H9 (cell line): ENCODE data around the gene SATB2. TPM values are rescaled to one million over a fixed set of nuclear protein-coding genes. Genes with fewer than 3 reads are reported as not detected.

Source experiments
- DNase-seq: peaks from one replicate; pipeline ENCODE4 v3.0.0-alpha.2; 2017
- H2AFZ ChIP-seq: one replicate; pipeline ENCODE4 v1.6.1; 2013; ENCODE audit warnings: mild to moderate bottlenecking, low read length, control low read depth, moderate library complexity
- H2AK5ac ChIP-seq: 2 replicates; pipeline ENCODE4 v1.6.1; 2013; ENCODE audit warnings: low read length, control low read depth, mixed read lengths; ENCODE audit not compliant: insufficient read length
- H2BK120ac ChIP-seq: one replicate; pipeline ENCODE4 v1.6.1; 2013; ENCODE audit warnings: low read depth, mild to moderate bottlenecking, low read length, control low read depth, inconsistent platforms; ENCODE audit not compliant: poor library complexity, severe bottlenecking
- H2BK12ac ChIP-seq: 2 replicates; pipeline ENCODE4 v1.6.1; 2013; ENCODE audit warnings: low read length, control low read depth, mixed read lengths, low read depth; ENCODE audit not compliant: insufficient read length
- H2BK15ac ChIP-seq: 2 replicates; pipeline ENCODE4 v1.6.1; 2013; ENCODE audit warnings: low read depth, low read length, control low read depth
- H2BK20ac ChIP-seq: one replicate; pipeline ENCODE4 v1.6.1; 2013; ENCODE audit warnings: low read depth, mild to moderate bottlenecking, low read length, control low read depth, inconsistent platforms; ENCODE audit not compliant: poor library complexity, severe bottlenecking
- H2BK5ac ChIP-seq: 2 replicates; pipeline ENCODE4 v1.6.1; 2013; ENCODE audit warnings: low read length, control low read depth, mixed read lengths; ENCODE audit not compliant: insufficient read length
- H3K14ac ChIP-seq: 2 replicates; pipeline ENCODE4 v1.6.1; 2013; ENCODE audit warnings: low read length, control low read depth; ENCODE audit not compliant: insufficient read depth
- H3K18ac ChIP-seq: 2 replicates; pipeline ENCODE4 v1.6.1; 2013; ENCODE audit warnings: low read depth, mild to moderate bottlenecking, mixed read lengths, low read length, control low read depth; ENCODE audit not compliant: insufficient read length
- H3K23ac ChIP-seq: 2 replicates; pipeline ENCODE4 v1.6.1; 2013; ENCODE audit warnings: low read length, control low read depth, mixed read lengths, low read depth; ENCODE audit not compliant: insufficient read length
- H3K23me2 ChIP-seq: 2 replicates; pipeline ENCODE4 v1.6.1; 2013; ENCODE audit warnings: low read depth, mild to moderate bottlenecking, mixed read lengths, low read length, control low read depth; ENCODE audit not compliant: insufficient read length, poor library complexity, severe bottlenecking
- H3K27ac ChIP-seq: 2 replicates; pipeline ENCODE4 v1.5.1; 2013; ENCODE audit warnings: low read length, control low read depth, mixed read lengths, low read depth; ENCODE audit not compliant: insufficient read length
- H3K27me3 ChIP-seq: 2 replicates; pipeline ENCODE4 v1.6.1; 2013; ENCODE audit warnings: low read length, control low read depth, inconsistent platforms; ENCODE audit not compliant: insufficient read depth
- H3K4ac ChIP-seq: 2 replicates; pipeline ENCODE4 v1.6.1; 2013; ENCODE audit warnings: low read depth, mild to moderate bottlenecking, control low read depth, inconsistent platforms, low read length, moderate library complexity
- H3K4me1 ChIP-seq: 2 replicates; pipeline ENCODE4 v1.6.1; 2013; ENCODE audit warnings: low read length, control low read depth, inconsistent platforms; ENCODE audit not compliant: insufficient read depth
- H3K4me2 ChIP-seq: 2 replicates; pipeline ENCODE4 v1.6.1; 2013; ENCODE audit warnings: low read length, control low read depth, mixed read lengths; ENCODE audit not compliant: insufficient read length, insufficient read depth
- H3K56ac ChIP-seq: 2 replicates; pipeline ENCODE4 v1.6.1; 2013; ENCODE audit warnings: low read depth, mild to moderate bottlenecking, mixed read lengths, low read length, control low read depth; ENCODE audit not compliant: insufficient read length
- H3K79me1 ChIP-seq: 2 replicates; pipeline ENCODE4 v1.6.1; 2013; ENCODE audit warnings: low read depth, mild to moderate bottlenecking, moderate library complexity, low read length, control low read depth, inconsistent platforms; ENCODE audit not compliant: insufficient read depth, poor library complexity, severe bottlenecking
- H3K79me2 ChIP-seq: 2 replicates; pipeline ENCODE4 v1.6.1; 2013; ENCODE audit warnings: low read length, control low read depth, inconsistent platforms; ENCODE audit not compliant: insufficient read depth
- H3K9ac ChIP-seq: 2 replicates; pipeline ENCODE4 v1.6.1; 2013; ENCODE audit warnings: low read length, control low read depth, mixed read lengths; ENCODE audit not compliant: insufficient read length; ENCODE audit errors: extremely low read depth
- H3K9me3 ChIP-seq: one replicate; pipeline ENCODE4 v1.6.1; 2013; ENCODE audit warnings: low read depth, low read length, inconsistent platforms; ENCODE audit not compliant: control insufficient read depth
- H3T11ph ChIP-seq: one replicate; pipeline ENCODE4 v1.6.1; 2013; ENCODE audit warnings: mild to moderate bottlenecking, low read length, control low read depth, inconsistent platforms
- H4K20me1 ChIP-seq: one replicate; pipeline ENCODE4 v1.6.1; 2013; ENCODE audit not compliant: control insufficient read depth, insufficient read length, insufficient read depth
- H4K5ac ChIP-seq: 2 replicates; pipeline ENCODE4 v1.6.1; 2013; ENCODE audit warnings: low read depth, mild to moderate bottlenecking, mixed read lengths, low read length, control low read depth; ENCODE audit not compliant: insufficient read length
- H4K8ac ChIP-seq: replicated peaks from 2 replicates; pipeline ENCODE4 v1.6.1; 2013; ENCODE audit warnings: low read length, control low read depth, mixed read lengths, low read depth; ENCODE audit not compliant: insufficient read length
- H4K91ac ChIP-seq: 2 replicates; pipeline ENCODE4 v1.6.1; 2013; ENCODE audit warnings: low read depth, mild to moderate bottlenecking, moderate library complexity, mixed read lengths, low read length, control low read depth; ENCODE audit not compliant: insufficient read length
- H3K27ac Mint-ChIP-seq, 3 experiments: 2 replicates in 2 of 3; 3 replicates in 1 of 3; pipeline ENCODE4 v1.8.0; 2020 to 2021; ENCODE audit warnings: mixed read lengths in 3 of 3, mild to moderate bottlenecking in 1 of 3, moderate library complexity in 1 of 3
- H3K27me3 Mint-ChIP-seq: 2 replicates; pipeline ENCODE4 v1.8.0; 2021; ENCODE audit warnings: low read depth, mild to moderate bottlenecking, moderate library complexity, mixed read lengths
- H3K36me3 Mint-ChIP-seq, 3 experiments: 2 replicates in 2 of 3; 3 replicates in 1 of 3; pipeline ENCODE4 v1.8.0; 2020 to 2021; ENCODE audit warnings: low read depth in 3 of 3, mixed read lengths in 3 of 3; ENCODE audit not compliant: insufficient read depth in 1 of 3
- H3K4me1 Mint-ChIP-seq, 2 experiments: 2 replicates each; pipeline ENCODE4 v1.8.0; 2020; ENCODE audit warnings: mixed read lengths in 2 of 2
- H3K4me3 Mint-ChIP-seq, 2 experiments: 2 replicates in 1 of 2; 3 replicates in 1 of 2; pipeline ENCODE4 v1.8.0; 2020 to 2021; ENCODE audit warnings: mild to moderate bottlenecking in 2 of 2, mixed read lengths in 2 of 2, moderate library complexity in 1 of 2
- H3K9me3 Mint-ChIP-seq, 2 experiments: 2 replicates in 1 of 2; 3 replicates in 1 of 2; pipeline ENCODE4 v1.8.0; 2020; ENCODE audit warnings: mild to moderate bottlenecking in 2 of 2, mixed read lengths in 2 of 2, moderate library complexity in 1 of 2
- CTCF ChIP-seq: fragments of 200-600 bp; sonication (generic); conservative IDR thresholded peaks from 3 replicates; pipeline ENCODE4 v1.8.0; 2021; ENCODE audit warnings: antibody characterized with exemption, mild to moderate bottlenecking
- WGBS: extraction: QIAGEN DNeasy Blood & Tissue Kit; methylation state at CpG from one replicate; pipeline ENCODE4 v1.1.7; 2013; ENCODE audit warnings: missing lambda C conversion rate, low lambda C conversion rate, mixed read lengths; ENCODE audit not compliant: insufficient read length; ENCODE audit errors: extremely low coverage; 5-methylcytosine and 5-hydroxymethylcytosine counted together
- total RNA-seq: library from RNA; stranded (reverse); gene quantifications from 2 replicates; pipeline ENCODE4 v1.2.1, GENCODE V29; 2021

Gene SATB2
- total RNA-seq, 1 experiment from 2014 or later, result 23.8 TPM

GRCh38 chr2:199310771-199311585, 146.8 kb downstream of the SATB2 start:
- H2AK5ac ChIP-seq, result no peak overlapping the region
- DNase-seq, result no peak
- no peak overlapping the region for H3K18ac ChIP-seq
- no peaks in the 10 kb centered on the region for H3K79me1 ChIP-seq
- Mint-ChIP-seq H3K27ac (no peak overlapping the region), H3K4me1 (no peaks in the 10 kb centered on the region), H3K4me3 (no peak overlapping the region), H3K36me3 (peaks cover 0 to 18% (median 0%) of the 10 kb centered on the region in 3 experiments; a peak in 2 of 7 replicates), H3K27me3 (no peaks in the 10 kb centered on the region), H3K9me3 (no peaks in the 10 kb centered on the region)
- no peak overlapping the region for H2BK120ac ChIP-seq
- H4K91ac ChIP-seq, result no peak overlapping the region
- H4K20me1 ChIP-seq, result no peaks in the 10 kb centered on the region
- H3K23me2 ChIP-seq, result no peaks in the 10 kb centered on the region
- H3K23ac ChIP-seq, result no peak overlapping the region
- H3K14ac ChIP-seq, result no peak overlapping the region
- H3K27ac ChIP-seq, result no peak overlapping the region
- no peak overlapping the region for H2AFZ ChIP-seq
- no peak overlapping the region for H2BK20ac ChIP-seq
- H3K79me2 ChIP-seq, result no peaks in the 10 kb centered on the region
- H3K4me1 ChIP-seq, result no peaks in the 10 kb centered on the region
- H4K8ac ChIP-seq, result no peak overlapping the region
- H3K9me3 ChIP-seq, result no peaks in the 10 kb centered on the region
- H3K27me3 ChIP-seq, result no peaks in the 10 kb centered on the region
- no peak for TF ChIP-seq CTCF
- no peak overlapping the region for H3K9ac ChIP-seq
- H3T11ph ChIP-seq, result no peak overlapping the region
- H3K4ac ChIP-seq, result no peak overlapping the region
- H2BK15ac ChIP-seq, result no peak overlapping the region
- H3K56ac ChIP-seq, result no peak overlapping the region
- H4K5ac ChIP-seq, result no peak overlapping the region
- H3K4me2 ChIP-seq, result no peak overlapping the region
- no peak overlapping the region for H2BK12ac ChIP-seq
- WGBS, result no CpG with 5 or more reads among the region's 7 CpGs
- no peak overlapping the region for H2BK5ac ChIP-seq
